ENCODE measurements around the gene BCCIP.

GRCh38 chr10:125822878-125823662 is at the start of gene BCCIP, which contains the start of gene UROS:
- TF ChIP-seq POLR2A (IDR thresholded peaks at IDR 0.05) (peak in 1 of 2 donors; percentile 52), CTCF (IDR thresholded peaks at IDR 0.05) (peak in 2 of 12 donors; percentile 11 to 18)
